Esophagus muscularis mucosa (tissue), 4 donors: Measurements from ENCODE around the gene LRP5.

ENCODE experiments used
- CTCF ChIP-seq, 3 experiments: fragments of 200-600 bp in 2 of 3; fragments of 450-650 bp in 1 of 3; sonication (generic) in 2 of 3; IDR thresholded peaks; one replicate each; pipeline ENCODE4 v1.5.1; 2017 to 2019; ENCODE audit warnings: antibody characterized with exemption in 3 of 3, mild to moderate bottlenecking in 2 of 3, moderate library complexity in 1 of 3
- EP300 ChIP-seq: sonication (generic); formaldehyde crosslinking; IDR thresholded peaks from one replicate; pipeline ENCODE4 v1.6.1; 2017; ENCODE audit warnings: antibody characterized with exemption
- POLR2A ChIP-seq: fragments of 450-650 bp; IDR thresholded peaks from one replicate; pipeline ENCODE4 v1.6.1; 2017; ENCODE audit warnings: antibody characterized with exemption, moderate library complexity, mild to moderate bottlenecking, low read depth
- POLR2AphosphoS5 ChIP-seq, 2 donors: sonication (generic); formaldehyde crosslinking; IDR thresholded peaks; one replicate each; pipeline ENCODE4 v1.6.1; 2017; ENCODE audit warnings: antibody characterized with exemption in 2 of 2

- no peak for TF ChIP-seq POLR2A
- no peak for TF ChIP-seq CTCF (IDR thresholded peaks at IDR 0.05)
- no peak for TF ChIP-seq POLR2AphosphoS5 (IDR thresholded peaks at IDR 0.05)
- TF ChIP-seq EP300 = no peak
Measured at GRCh38 chr11:68444566-68444965, 132.2 kb downstream of the LRP5 start.
